ENCODE data around the gene TKT.
"Not testable (repeated sequence)": the region's sequence is repeated elsewhere in the genome, so short reads cannot be mapped to it uniquely, and the experiment has no call there.

Gene TKT

DNA sequence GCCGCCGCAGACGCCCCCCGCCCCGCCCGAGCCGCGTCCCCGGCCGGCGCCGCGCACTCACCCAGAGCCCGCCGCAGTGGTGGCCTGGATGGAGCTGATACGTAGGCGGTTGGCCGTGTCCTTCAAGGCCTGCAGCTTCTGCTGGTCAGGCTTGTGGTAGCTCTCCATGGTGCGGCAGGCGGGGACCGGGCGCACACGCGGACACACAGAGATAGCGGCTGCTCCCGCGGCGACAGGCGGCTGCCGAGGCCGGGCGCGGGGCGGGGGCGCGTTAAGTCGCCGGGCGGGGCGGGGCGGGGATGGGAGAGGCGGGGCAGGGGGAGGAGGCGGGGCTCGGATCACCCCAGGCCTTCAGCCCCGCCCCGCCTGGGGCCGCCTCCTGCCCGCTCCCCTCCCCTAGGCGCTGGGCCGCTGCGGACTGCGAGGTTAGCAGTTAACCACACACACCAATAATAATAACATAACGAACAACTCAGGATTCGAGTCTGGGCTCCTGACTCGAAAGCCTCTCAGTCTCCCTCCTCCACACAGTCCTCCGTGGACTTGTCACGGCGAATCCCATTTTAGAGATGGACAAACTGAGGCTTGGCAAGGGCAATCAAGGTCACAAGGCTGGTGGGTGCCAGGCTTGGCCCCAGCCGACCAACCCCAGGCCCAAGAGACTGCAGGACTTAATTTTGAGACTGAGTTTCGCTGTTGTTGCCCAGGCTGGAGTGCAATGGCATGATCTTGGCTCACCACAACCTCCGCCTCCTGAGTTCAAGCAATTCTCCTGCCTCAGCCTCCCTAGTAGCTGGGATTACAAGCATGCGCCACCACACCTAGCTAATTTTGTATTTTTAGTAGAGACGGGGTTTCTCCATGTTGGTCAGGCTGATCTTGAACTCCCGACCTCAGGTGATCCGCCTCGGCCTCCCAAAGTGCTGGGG, at the start of gene TKT:
Gene TKT (minus strand): TSS at position 248 of the 929 bp plus-strand sequence. CDS start 80 bp downstream, at position 168.
- peak; percentile 68 to 83 for DNase-seq (ENCODE audit: low read depth in 2 of 2)

DNA sequence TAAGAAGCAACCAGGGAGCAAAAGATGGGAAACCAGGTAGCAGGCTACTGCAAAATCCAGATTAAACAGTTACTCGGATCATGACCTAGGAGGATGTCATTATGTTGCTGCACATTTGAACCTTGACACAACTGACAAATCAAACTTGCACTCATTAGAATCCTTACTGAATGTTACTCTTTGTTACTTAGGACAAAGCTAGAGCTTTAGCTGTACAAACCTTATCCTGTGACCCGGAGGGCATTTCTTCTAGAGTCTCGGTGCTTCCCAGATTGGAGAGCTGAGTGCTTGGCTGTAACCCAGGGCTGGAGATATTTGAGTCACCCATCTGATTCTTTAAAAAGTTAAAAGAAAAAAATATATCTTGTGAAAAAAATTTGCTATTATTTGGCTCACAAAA, 48.1 kb upstream of the TKT start:
- no peak for DNase-seq (ENCODE audit: low read depth in 2 of 2)

DNA sequence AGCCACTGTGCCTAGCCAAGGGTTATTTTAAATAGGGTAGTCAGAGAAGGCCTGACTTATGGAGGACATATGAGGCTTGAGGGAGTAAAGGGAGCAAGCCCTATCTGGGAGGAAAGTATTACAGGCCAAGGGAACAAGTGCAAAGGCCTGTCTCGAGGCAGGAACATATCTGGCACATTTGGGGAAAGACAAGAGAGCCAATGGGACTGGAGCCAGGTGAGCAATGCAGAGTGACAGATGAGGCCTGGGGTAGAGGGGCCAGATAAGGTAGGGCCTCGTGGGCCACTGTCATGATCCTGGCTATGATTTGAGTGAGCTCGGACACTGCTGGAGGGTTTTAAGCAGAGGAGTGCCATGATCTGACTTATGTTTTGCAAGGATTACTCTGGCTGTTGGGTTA, 47.7 kb upstream of the TKT start:
- no peak for DNase-seq (ENCODE audit: low read depth in 2 of 2)

DNA sequence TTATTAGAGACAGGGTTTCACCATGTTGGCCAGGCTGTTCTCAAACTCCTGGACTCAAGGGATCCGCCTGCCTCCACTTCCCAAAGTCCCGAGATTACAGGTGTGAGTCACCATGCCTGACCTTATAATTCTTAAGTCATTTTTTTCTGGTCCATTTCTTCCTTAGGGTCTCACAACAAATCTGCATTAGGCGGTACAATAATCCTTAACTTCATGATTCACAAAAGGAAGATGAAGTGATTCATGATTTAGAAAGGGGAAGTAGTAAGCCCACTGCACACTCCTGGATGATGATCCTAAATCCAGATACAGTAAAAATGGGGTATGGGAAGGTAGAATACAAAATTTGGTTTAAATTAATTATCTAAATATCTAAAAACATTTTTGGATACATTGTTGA, 45.0 kb upstream of the TKT start:
- no peak for DNase-seq (ENCODE audit: low read depth in 2 of 2)

- DNase-seq (ENCODE audit: low read depth in 2 of 2), result peak in 1 of 2 donors; percentile 4
These were observed 43.8 kb upstream of the TKT start for GRCh38 chr3:53299611-53300023.

GRCh38 chr3:53295410-53295809, 39.6 kb upstream of the TKT start:
- DNase-seq (ENCODE audit: low read depth in 2 of 2), result no peak

- DNase-seq (ENCODE audit: low read depth in 2 of 2), result no peak
These were observed 38.0 kb upstream of the TKT start for GRCh38 chr3:53293867-53294266.

DNA sequence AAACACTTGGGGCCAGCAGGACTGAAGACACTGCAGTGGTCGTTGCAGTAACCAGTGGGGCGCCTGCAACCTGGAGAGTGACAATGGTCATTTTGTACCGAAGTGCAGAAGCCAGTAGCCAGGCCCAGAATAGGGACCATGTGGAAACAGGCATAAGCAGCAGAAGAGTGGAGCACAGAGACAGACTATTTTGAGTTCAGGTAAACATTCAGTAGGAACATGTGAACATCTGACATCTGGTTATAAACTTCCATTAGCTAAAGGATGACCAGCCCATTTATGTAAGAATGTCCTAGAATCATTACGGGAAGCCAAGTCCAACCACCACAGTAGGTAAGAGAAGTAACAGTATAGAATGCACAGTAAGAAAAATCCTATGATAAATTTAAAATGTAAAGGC, 32.4 kb upstream of the TKT start:
- no peak for DNase-seq (ENCODE audit: low read depth in 2 of 2)

DNA sequence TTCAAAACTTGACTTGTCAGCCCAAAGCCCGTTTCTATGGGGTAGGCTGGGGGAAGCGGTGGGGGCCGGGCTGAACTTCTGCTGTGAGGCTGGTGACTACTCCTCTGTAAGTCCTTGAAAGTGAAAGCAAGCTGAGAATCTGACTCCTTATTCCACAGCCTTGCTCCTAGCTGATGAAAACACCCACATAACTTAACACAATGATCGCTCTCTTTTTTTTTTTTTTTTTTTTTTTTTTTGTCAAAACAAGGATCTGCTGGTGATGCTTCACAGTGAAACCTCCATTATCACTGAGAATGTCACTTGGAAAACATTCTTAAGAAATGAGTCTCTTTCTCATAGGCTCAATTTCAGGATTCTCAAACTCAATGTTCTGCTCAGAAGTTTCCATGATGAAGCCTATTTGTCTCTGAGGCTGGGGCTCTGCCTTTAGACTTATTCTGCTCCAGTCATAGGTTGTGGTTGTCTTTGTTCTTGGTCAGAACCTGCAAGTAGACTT, 31.4 kb upstream of the TKT start:
- DNase-seq (ENCODE audit: low read depth in 2 of 2), result no peak

DNA sequence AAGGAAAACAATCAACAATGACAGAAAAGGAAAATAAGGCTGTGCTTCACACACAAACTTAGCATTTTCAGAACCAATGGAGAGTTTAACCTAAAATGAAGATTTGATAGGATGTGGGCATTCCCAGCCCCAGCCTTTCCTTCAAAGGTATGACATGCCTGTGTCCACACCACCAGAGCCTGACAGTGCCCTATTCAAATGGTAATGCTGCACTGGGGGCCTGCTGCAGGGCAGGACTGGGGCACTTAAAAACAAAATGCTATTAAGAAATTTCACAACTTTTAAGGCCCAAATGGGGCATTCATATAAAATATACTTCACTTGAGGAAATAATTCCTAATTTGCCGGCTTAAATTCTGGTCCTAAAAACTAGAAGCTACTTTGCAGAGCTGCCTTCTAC, 30.9 kb upstream of the TKT start:
- no peak for DNase-seq (ENCODE audit: low read depth in 2 of 2)

DNA sequence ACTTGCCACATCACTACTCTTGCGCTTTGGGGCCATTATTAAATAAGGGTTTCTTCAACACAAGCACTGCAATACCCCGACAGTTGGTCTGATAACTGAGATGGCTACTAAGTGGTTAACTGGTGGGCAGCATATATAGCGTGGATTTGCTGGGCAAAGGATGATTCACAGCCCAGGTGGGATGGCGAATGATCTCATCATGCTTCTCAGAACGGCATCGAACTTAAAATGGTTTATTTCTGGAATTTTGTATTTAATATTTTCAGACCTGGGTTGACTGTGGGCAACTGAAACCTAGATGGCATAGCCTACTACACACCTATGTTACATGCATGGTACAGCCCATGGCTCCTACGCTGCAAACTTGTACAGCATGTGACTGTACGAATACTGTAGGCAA, 26.8 kb upstream of the TKT start:
- no peak for DNase-seq (ENCODE audit: low read depth in 2 of 2)

- no peak for DNase-seq (ENCODE audit: low read depth in 2 of 2)
These were observed 22.8 kb upstream of the TKT start for GRCh38 chr3:53278667-53279066.

DNA sequence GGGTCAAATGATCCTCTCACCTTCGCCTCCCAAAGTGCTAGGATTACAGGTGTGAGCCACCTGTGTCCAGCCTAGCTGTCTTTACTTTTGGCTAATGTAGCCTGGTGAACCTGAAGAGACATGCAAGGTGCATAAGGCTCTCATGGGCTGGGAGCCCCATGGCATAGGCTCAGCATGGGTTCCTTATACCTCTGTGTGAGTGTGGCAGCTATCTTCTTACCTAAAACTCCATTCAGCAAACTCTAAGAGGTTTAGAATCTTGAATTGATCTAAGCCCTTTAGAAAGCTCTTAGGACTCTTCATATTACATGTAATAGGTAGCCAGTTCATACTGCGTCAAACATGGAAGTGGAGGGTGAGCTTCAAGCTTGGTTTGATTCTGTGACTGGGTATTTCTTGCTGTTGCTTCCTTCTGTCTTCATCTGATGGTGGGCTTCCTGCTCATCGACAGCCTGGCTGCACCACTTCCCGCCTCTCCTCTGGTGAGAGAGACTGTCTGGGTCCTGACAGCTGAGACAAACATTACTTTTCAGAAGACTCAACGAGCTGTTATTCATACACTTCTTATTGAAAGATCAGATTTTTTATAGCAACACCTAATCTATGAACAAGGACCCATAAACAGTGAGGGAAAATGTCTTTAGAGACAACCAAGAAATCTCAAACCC, 19.2 kb upstream of the TKT start:
- no peak for DNase-seq (ENCODE audit: low read depth in 2 of 2)

GRCh38 chr3:53273146-53273670, 17.4 kb upstream of the TKT start:
- DNase-seq (ENCODE audit: low read depth in 2 of 2), result no peak

- DNase-seq (ENCODE audit: low read depth in 2 of 2), result no peak
These were observed 14.4 kb upstream of the TKT start for GRCh38 chr3:53269888-53270880.

- not testable (repeated sequence) for DNase-seq (ENCODE audit: low read depth in 2 of 2)
These were observed 13.4 kb upstream of the TKT start for GRCh38 chr3:53269193-53269592.

DNA sequence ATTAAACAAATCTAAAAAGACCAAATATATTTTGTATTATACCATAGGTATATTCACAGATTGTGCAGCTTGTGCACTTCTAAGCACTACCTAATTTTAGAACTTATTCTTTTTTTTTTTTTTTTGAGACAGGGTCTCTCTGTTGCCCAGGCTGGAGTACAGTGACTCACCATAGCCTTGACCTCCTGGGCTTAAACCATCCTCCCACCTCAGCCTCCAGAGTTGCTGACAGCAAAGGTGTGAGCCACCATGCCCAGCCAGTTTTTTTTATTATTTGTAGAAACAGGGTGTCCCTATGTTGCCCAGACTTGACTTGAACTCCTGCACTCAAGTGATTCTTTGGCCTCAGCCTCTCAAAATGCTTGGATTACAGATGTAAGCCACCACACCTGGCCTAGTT, 11.9 kb upstream of the TKT start:
- DNase-seq (ENCODE audit: low read depth in 2 of 2), result no peak

DNA sequence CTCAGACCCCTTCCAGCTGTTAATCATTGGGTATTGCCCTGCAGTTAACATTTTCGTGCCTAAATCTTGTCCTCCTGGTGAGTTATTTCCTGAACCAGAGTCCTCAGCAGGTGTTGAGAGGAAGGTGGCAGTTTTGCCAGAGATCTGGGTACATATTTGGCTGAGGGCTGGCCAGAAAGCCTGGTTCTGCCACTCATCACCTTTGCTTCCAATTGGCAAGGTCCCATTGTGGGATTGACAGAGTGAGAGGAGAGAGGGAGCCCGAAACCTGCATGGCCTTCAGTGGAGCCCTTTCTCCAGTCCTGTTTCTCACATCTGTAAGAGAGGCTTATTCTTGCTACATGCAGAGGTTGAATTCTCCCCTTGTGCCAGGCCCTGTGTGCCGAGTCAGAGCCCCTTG, 8.9 kb upstream of the TKT start:
- DNase-seq (ENCODE audit: low read depth in 2 of 2), result no peak

- DNase-seq (ENCODE audit: low read depth in 2 of 2), result no peak
These were observed 8.1 kb upstream of the TKT start for GRCh38 chr3:53263907-53264306.

GRCh38 chr3:53261712-53262111, 5.9 kb upstream of the TKT start:
- DNase-seq (ENCODE audit: low read depth in 2 of 2), result no peak

GRCh38 chr3:53260286-53260785, 4.5 kb upstream of the TKT start:
- DNase-seq (ENCODE audit: low read depth in 2 of 2), result no peak
